NB4 (cell line): ENCODE data around the gene RHPN2.
"Not testable (repeated sequence)": the region's sequence is repeated elsewhere in the genome, so short reads cannot be mapped to it uniquely, and the experiment has no call there.

Experiments
- POLR2A ChIP-seq: IDR thresholded peaks from 2 replicates; pipeline ENCODE4 v1.6.1; 2011; ENCODE audit warnings: mild to moderate bottlenecking; ENCODE audit not compliant: insufficient read length; ENCODE audit errors: extremely low read depth
- TF ChIP-seq, protein P1 (sequence below): IDR thresholded peaks from one replicate; pipeline ENCODE4 v1.5.1; 2012; ENCODE audit warnings: low read depth, low read length

DNA sequence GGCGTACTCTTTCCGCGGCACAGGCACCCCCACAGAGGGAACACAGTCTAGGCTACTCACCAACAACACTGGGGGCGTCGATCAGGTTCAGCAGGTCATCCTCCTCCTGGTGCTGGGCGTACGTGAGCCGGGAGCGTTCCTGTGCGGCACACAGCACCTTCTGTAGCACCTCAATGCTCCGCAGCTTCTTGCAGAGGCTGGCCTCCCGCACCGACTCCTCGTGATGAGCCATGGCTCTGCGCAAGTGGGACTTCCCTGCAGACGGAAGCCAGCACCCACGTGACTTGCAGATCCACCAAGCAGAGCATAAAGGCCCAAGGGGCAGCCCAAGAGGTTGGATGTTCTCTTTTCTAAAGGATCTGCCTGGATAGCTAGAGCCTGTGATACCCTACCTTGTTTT, 68.7 kb downstream of the RHPN2 start:
- TF ChIP-seq, protein P1, sequence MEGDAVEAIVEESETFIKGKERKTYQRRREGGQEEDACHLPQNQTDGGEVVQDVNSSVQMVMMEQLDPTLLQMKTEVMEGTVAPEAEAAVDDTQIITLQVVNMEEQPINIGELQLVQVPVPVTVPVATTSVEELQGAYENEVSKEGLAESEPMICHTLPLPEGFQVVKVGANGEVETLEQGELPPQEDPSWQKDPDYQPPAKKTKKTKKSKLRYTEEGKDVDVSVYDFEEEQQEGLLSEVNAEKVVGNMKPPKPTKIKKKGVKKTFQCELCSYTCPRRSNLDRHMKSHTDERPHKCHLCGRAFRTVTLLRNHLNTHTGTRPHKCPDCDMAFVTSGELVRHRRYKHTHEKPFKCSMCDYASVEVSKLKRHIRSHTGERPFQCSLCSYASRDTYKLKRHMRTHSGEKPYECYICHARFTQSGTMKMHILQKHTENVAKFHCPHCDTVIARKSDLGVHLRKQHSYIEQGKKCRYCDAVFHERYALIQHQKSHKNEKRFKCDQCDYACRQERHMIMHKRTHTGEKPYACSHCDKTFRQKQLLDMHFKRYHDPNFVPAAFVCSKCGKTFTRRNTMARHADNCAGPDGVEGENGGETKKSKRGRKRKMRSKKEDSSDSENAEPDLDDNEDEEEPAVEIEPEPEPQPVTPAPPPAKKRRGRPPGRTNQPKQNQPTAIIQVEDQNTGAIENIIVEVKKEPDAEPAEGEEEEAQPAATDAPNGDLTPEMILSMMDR: not testable (repeated sequence)
- not testable (repeated sequence) for TF ChIP-seq POLR2A
